A549 (cell line): ENCODE measurements around the gene SLC38A3.

Source experiments
- EP300 ChIP-seq, 2 experiments: fragments of >200 bp; sonication (Bioruptor Twin); formaldehyde crosslinking; IDR thresholded peaks; 2 replicates in 1 of 2; 3 replicates in 1 of 2; pipeline ENCODE4 v1.6.1; 2016 to 2017
- JUN ChIP-seq, 2 experiments: fragments of >200 bp; sonication (Bioruptor Twin); formaldehyde crosslinking; IDR thresholded peaks; 2 replicates in 1 of 2; 3 replicates in 1 of 2; pipeline ENCODE4 v1.6.1; 2016 to 2017
- KDM5A ChIP-seq: fragments of 200-600 bp; sonication (generic); IDR thresholded peaks from 2 replicates; pipeline ENCODE4 v1.6.1; 2016; ENCODE audit warnings: antibody characterized with exemption, mild to moderate bottlenecking
- MYC ChIP-seq: IDR thresholded peaks from 2 replicates; pipeline ENCODE4 v1.6.1; 2012; ENCODE audit warnings: mild to moderate bottlenecking, inconsistent platforms, low read length, improper control_type of control experiment, borderline replicate concordance
- PHF8 ChIP-seq: fragments of 200-600 bp; sonication (generic); IDR thresholded peaks from 2 replicates; pipeline ENCODE4 v1.6.1; 2016; ENCODE audit warnings: low read depth, mild to moderate bottlenecking, antibody characterized with exemption, moderate library complexity, borderline replicate concordance
- POLR2A ChIP-seq: IDR thresholded peaks from 2 replicates; pipeline ENCODE4 v1.6.1; 2012; ENCODE audit warnings: mild to moderate bottlenecking, low read length
- RAD21 ChIP-seq, 2 experiments: fragments of >200 bp in 1 of 2; sonication (Bioruptor Twin) in 1 of 2; formaldehyde crosslinking in 1 of 2; IDR thresholded peaks in 1 of 2; conservative IDR thresholded peaks in 1 of 2; 2 replicates in 1 of 2; 3 replicates in 1 of 2; pipeline ENCODE4 v1.6.1; 2012 to 2018; ENCODE audit warnings: inconsistent platforms in 1 of 2
- SMC3 ChIP-seq: fragments of >200 bp; sonication (Bioruptor Twin); formaldehyde crosslinking; IDR thresholded peaks from 3 replicates; pipeline ENCODE4 v1.6.1; 2018; ENCODE audit warnings: inconsistent platforms
- TP53 ChIP-seq: fragments of 250-450 bp; sonication (Bioruptor Pico); IDR thresholded peaks from 2 replicates; pipeline ENCODE4 v1.5.0; 2021; ENCODE audit warnings: mild to moderate bottlenecking, moderate library complexity
- TF ChIP-seq, protein P1 (sequence below): fragments of >200 bp; sonication (Bioruptor Twin); formaldehyde crosslinking; IDR thresholded peaks from 3 replicates; pipeline ENCODE4 v1.5.1; 2016

DNA sequence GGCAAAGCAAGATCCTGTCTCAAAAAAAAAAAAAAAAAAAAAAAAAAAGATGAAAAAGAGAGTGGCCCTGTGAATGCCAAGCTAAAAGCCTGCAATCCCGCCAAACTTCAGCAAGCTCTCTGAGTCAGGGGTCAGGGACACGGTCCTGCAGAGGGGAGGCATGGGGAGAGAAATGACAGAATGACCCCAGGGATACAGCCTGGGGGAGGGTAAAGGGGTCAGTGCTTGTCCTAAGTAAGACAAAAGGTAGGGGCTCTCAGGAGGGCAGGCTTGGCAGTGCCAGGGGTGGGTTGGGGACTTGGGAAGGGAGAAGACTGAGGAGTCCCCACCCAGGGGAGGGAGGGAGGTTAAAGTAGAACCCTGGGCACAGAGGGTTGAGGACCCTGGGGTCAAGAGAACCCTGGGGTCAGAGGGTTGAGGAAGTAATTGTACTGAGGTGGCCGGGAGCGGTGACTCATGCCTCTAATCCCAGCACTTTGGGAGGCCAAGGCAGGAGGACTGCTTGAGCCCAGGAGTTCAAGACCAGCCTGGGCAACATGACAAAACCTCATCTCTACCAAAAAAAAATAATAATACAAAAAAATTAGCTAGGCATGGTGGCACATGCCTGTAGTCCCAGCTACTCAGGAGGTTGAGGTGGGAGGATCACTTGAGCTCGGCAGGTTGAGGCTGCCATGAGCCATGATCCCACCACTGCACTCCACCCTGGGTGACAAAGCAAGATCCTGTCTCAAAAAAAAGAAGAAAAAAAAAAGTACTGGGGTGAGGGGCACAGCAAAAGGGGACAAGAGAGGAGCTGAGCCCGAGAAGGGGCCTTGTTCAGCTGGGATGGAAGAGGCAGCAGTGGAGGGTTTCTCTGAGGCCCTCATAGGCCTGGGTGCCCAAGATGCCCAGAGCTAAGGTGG lies 58.7 kb downstream of the SLC38A3 start:
- TF ChIP-seq, protein P1, sequence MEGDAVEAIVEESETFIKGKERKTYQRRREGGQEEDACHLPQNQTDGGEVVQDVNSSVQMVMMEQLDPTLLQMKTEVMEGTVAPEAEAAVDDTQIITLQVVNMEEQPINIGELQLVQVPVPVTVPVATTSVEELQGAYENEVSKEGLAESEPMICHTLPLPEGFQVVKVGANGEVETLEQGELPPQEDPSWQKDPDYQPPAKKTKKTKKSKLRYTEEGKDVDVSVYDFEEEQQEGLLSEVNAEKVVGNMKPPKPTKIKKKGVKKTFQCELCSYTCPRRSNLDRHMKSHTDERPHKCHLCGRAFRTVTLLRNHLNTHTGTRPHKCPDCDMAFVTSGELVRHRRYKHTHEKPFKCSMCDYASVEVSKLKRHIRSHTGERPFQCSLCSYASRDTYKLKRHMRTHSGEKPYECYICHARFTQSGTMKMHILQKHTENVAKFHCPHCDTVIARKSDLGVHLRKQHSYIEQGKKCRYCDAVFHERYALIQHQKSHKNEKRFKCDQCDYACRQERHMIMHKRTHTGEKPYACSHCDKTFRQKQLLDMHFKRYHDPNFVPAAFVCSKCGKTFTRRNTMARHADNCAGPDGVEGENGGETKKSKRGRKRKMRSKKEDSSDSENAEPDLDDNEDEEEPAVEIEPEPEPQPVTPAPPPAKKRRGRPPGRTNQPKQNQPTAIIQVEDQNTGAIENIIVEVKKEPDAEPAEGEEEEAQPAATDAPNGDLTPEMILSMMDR: no peak
- no peak for TF ChIP-seq PHF8
- no peak for TF ChIP-seq MYC
- no peak for TF ChIP-seq POLR2A
- TF ChIP-seq JUN (IDR thresholded peaks at IDR 0.05): no peak
- TF ChIP-seq SMC3: no peak
- no peak for TF ChIP-seq EP300 (IDR thresholded peaks at IDR 0.05)
- no peak for TF ChIP-seq RAD21 (conservative IDR thresholded peaks at IDR 0.05 in 1 of 2, IDR thresholded peaks at IDR 0.05 in 1 of 2)
- no peak for TF ChIP-seq KDM5A
- TF ChIP-seq TP53 (CRISPR knock-in tag): no peak
